H1 (cell line): Measurements from ENCODE around the gene KCNIP3. TPM values are rescaled to one million over a fixed set of nuclear protein-coding genes. Genes with fewer than 3 reads are reported as not detected.

ENCODE experiments used
- CTCF ChIA-PET: fragments of 300-600 bp; sonication (Branson Sonifier 250); formaldehyde crosslinking; loops from one replicate; lab custom pipeline; 2021; ENCODE audit not compliant: partially characterized antibody; lab: Charles Lee
- POLR2A ChIA-PET: fragments of 300-600 bp; sonication (Branson Sonifier 250); formaldehyde crosslinking; loops from one replicate; lab custom pipeline; 2021; ENCODE audit warnings: inconsistent platforms; ENCODE audit not compliant: partially characterized antibody; lab: Charles Lee
- DNase-seq, 2 experiments: peaks; one replicate each; pipeline versions ENCODE4 v3.0.0 to v3.0.0-alpha.2; 2010 to 2022; ENCODE audit warnings: low spot score in 2 of 2, low read depth in 1 of 2, mixed read lengths in 1 of 2
- FAIRE-seq: peaks from 2 replicates; lab custom pipeline; 2011; peaks lifted over from hg19 to GRCh38; lab: Jason Lieb, UNC
- H2AFZ ChIP-seq: 2 replicates; pipeline ENCODE4 v1.8.1; 2012; ENCODE audit warnings: low read length, inconsistent platforms
- H2AK5ac ChIP-seq: 2 replicates; pipeline ENCODE4 v1.6.1; 2013; ENCODE audit warnings: low read depth, low read length
- H2BK120ac ChIP-seq: replicated peaks from 2 replicates; pipeline ENCODE3; 2013; ENCODE audit warnings: low read depth, low read length, inconsistent platforms
- H2BK12ac ChIP-seq: 2 replicates; pipeline ENCODE4 v1.6.1; 2013; ENCODE audit warnings: low read depth, low read length
- H2BK15ac ChIP-seq: 2 replicates; pipeline ENCODE4 v1.6.1; 2013; ENCODE audit warnings: low read length
- H2BK20ac ChIP-seq: 2 replicates; pipeline ENCODE4 v1.6.1; 2013; ENCODE audit warnings: low read length
- H2BK5ac ChIP-seq: 2 replicates; pipeline ENCODE4 v1.6.1; 2013; ENCODE audit warnings: low read depth, low read length
- H3K14ac ChIP-seq: 2 replicates; pipeline ENCODE4 v1.6.1; 2013; ENCODE audit warnings: inconsistent platforms; ENCODE audit not compliant: insufficient read length
- H3K18ac ChIP-seq: 2 replicates; pipeline ENCODE4 v1.6.1; 2013; ENCODE audit warnings: low read length; ENCODE audit errors: extremely low read depth
- H3K23ac ChIP-seq: 2 replicates; pipeline ENCODE4 v1.6.1; 2013; ENCODE audit warnings: inconsistent platforms; ENCODE audit not compliant: insufficient read length
- H3K23me2 ChIP-seq: 2 replicates; pipeline ENCODE4 v1.6.1; 2013; ENCODE audit warnings: low read depth, low read length
- H3K27ac ChIP-seq: 2 replicates; pipeline ENCODE4 v1.6.1; 2011; ENCODE audit warnings: low read depth, low read length, inconsistent platforms
- H3K27me3 ChIP-seq, 4 experiments: replicated peaks in 1 of 4; 1 replicate in 1 of 4; 2 replicates in 3 of 4; pipeline versions ENCODE4 v1.6.1 to v1.8.1; 2011 to 2013; ENCODE audit warnings: low read length in 3 of 4, mild to moderate bottlenecking in 3 of 4, inconsistent platforms in 2 of 4, mixed read lengths in 2 of 4, moderate library complexity in 1 of 4; ENCODE audit not compliant: control insufficient read depth in 3 of 4, insufficient read depth in 3 of 4; ENCODE audit errors: extremely low read depth in 1 of 4
- H3K36me3 ChIP-seq, 4 experiments: 2 replicates each; pipeline versions ENCODE4 v1.6.1 to v1.8.1; 2011 to 2013; ENCODE audit warnings: mild to moderate bottlenecking in 4 of 4, low read length in 3 of 4, moderate library complexity in 2 of 4, control low read depth in 1 of 4, inconsistent platforms in 1 of 4; ENCODE audit not compliant: insufficient read depth in 4 of 4, control insufficient read depth in 2 of 4
- H3K4ac ChIP-seq: replicated peaks from 2 replicates; pipeline ENCODE3; 2013; ENCODE audit warnings: low read length, low read depth, mixed read lengths, inconsistent platforms; ENCODE audit not compliant: insufficient read length
- H3K4me1 ChIP-seq, 4 experiments: replicated peaks in 1 of 4; 1 replicate in 1 of 4; 2 replicates in 3 of 4; pipeline versions ENCODE4 v1.6.1 to v1.8.1; 2011 to 2013; ENCODE audit warnings: low read length in 3 of 4, inconsistent platforms in 2 of 4, mixed read lengths in 1 of 4; ENCODE audit not compliant: insufficient read depth in 4 of 4, control insufficient read depth in 3 of 4
- H3K4me2 ChIP-seq, 2 experiments: 2 replicates each; pipeline versions ENCODE4 v1.6.1 to v1.8.1; 2011 to 2013; ENCODE audit warnings: low read depth in 2 of 2, low read length in 2 of 2, control low read depth in 1 of 2, inconsistent platforms in 1 of 2, mild to moderate bottlenecking in 1 of 2; ENCODE audit not compliant: insufficient read depth in 1 of 2
- H3K4me3 ChIP-seq, 4 experiments: fragments of 200-600, 300-600 bp in 1 of 4; sonication (generic), shearing (Covaris generic), sonication (Bioruptor Twin) in 1 of 4; 2 replicates each; pipeline versions ENCODE4 v1.5.1 to v1.8.1; 2011 to 2016; ENCODE audit warnings: low read length in 4 of 4, low read depth in 3 of 4, control low read depth in 2 of 4, inconsistent platforms in 2 of 4, mild to moderate bottlenecking in 2 of 4, mixed read lengths in 1 of 4, moderate library complexity in 1 of 4; ENCODE audit not compliant: insufficient read depth in 2 of 4; ENCODE audit errors: extremely low read depth in 1 of 4
- H3K56ac ChIP-seq: replicated peaks from 2 replicates; pipeline ENCODE3; 2013; ENCODE audit warnings: low read depth, mild to moderate bottlenecking, mixed read lengths, low read length, inconsistent platforms; ENCODE audit not compliant: insufficient read length
- H3K79me1 ChIP-seq: 2 replicates; pipeline ENCODE4 v1.6.1; 2013; ENCODE audit warnings: low read depth, low read length, control low read depth
- H3K79me2 ChIP-seq, 2 experiments: 2 replicates each; pipeline versions ENCODE4 v1.6.1 to v1.8.1; 2012 to 2013; ENCODE audit warnings: low read length in 2 of 2, mild to moderate bottlenecking in 2 of 2, inconsistent platforms in 1 of 2; ENCODE audit not compliant: insufficient read depth in 2 of 2, control insufficient read depth in 1 of 2
- H3K9ac ChIP-seq, 4 experiments: replicated peaks in 1 of 4; 1 replicate in 1 of 4; 2 replicates in 3 of 4; pipeline versions ENCODE4 v1.6.1 to v1.8.1; 2011 to 2013; ENCODE audit warnings: low read depth in 3 of 4, low read length in 3 of 4, control low read depth in 2 of 4, mild to moderate bottlenecking in 2 of 4, moderate library complexity in 2 of 4, inconsistent platforms in 1 of 4; ENCODE audit errors: extremely low read depth in 1 of 4
- H3K9me3 ChIP-seq, 2 experiments: 2 replicates each; pipeline versions ENCODE4 v1.6.1 to v1.8.1; 2012 to 2013; ENCODE audit warnings: mild to moderate bottlenecking in 2 of 2, moderate library complexity in 2 of 2, control low read depth in 1 of 2, inconsistent platforms in 1 of 2, low read depth in 1 of 2, low read length in 1 of 2, mixed read lengths in 1 of 2; ENCODE audit not compliant: insufficient read depth in 2 of 2
- H4K20me1 ChIP-seq, 2 experiments: replicated peaks in 1 of 2; 2 replicates each; pipeline versions ENCODE3 to v1.8.1; 2011 to 2013; ENCODE audit warnings: inconsistent platforms in 2 of 2, low read length in 2 of 2, mild to moderate bottlenecking in 1 of 2; ENCODE audit not compliant: insufficient read depth in 2 of 2, control insufficient read depth in 1 of 2
- H4K5ac ChIP-seq: 2 replicates; pipeline ENCODE4 v1.6.1; 2013; ENCODE audit warnings: low read length, low read depth, mixed read lengths, inconsistent platforms; ENCODE audit not compliant: insufficient read length
- H4K8ac ChIP-seq: 2 replicates; pipeline ENCODE4 v1.8.0; 2013; ENCODE audit warnings: mild to moderate bottlenecking, moderate library complexity, low read length, inconsistent platforms; ENCODE audit not compliant: insufficient read depth; ENCODE audit errors: extremely low read depth
- H4K91ac ChIP-seq: replicated peaks from 2 replicates; pipeline ENCODE3; 2013; ENCODE audit warnings: low read length, mixed read lengths, inconsistent platforms; ENCODE audit not compliant: insufficient read length
- FOSL1 ChIP-seq: IDR thresholded peaks from 2 replicates; pipeline ENCODE4 v1.6.1; 2011; ENCODE audit warnings: mild to moderate bottlenecking, low read depth, low read length, moderate library complexity; ENCODE audit not compliant: insufficient read depth
- WGBS, 2 experiments: shearing (Covaris generic) in 1 of 2; methylation state at CpG; one replicate each; pipeline versions ENCODE4 v1.1.6 to v1.1.7; 2013 to 2015; ENCODE audit warnings: low lambda C conversion rate in 2 of 2, mixed read lengths in 2 of 2, inconsistent platforms in 1 of 2, low coverage in 1 of 2, missing lambda C conversion rate in 1 of 2; ENCODE audit not compliant: insufficient replicate concordance in 2 of 2, insufficient coverage in 1 of 2, insufficient read length in 1 of 2; ENCODE audit errors: extremely low coverage in 1 of 2, missing lambda C conversion rate in 1 of 2; 5-methylcytosine and 5-hydroxymethylcytosine counted together
- polyA plus RNA-seq, 7 experiments: library from polyadenylated mRNA; depleted of rRNA in 3 of 7; stranded (reverse) in 5 of 7; unstranded in 2 of 7; fragments of >200 nt in 5 of 7; fragments of 200-250 nt in 2 of 7; gene quantifications; 1 replicate in 5 of 7; 2 replicates in 1 of 7; 4 replicates in 1 of 7; pipeline versions ENCODE4 v1.2.1 to v1.2.3, GENCODE V29; 2011 to 2013; ENCODE audit warnings: missing spikeins in 2 of 7, mixed read lengths in 2 of 7
- total RNA-seq: library from RNA; stranded (reverse); fragmentation: NEBNext Ultra II Directional; extraction: Animal tissue kit (Norgen Biotek cat#: 25700); gene quantifications from 2 replicates; pipeline ENCODE4 v1.2.1, GENCODE V29; 2021

The KCNIP3 gene
- total and polyA plus RNA-seq, 2 of the 8 experiments (the other 6 are each of a cell fraction or from before 2014, with no cell fraction given) = 0.33 to 1.9 TPM

DNA sequence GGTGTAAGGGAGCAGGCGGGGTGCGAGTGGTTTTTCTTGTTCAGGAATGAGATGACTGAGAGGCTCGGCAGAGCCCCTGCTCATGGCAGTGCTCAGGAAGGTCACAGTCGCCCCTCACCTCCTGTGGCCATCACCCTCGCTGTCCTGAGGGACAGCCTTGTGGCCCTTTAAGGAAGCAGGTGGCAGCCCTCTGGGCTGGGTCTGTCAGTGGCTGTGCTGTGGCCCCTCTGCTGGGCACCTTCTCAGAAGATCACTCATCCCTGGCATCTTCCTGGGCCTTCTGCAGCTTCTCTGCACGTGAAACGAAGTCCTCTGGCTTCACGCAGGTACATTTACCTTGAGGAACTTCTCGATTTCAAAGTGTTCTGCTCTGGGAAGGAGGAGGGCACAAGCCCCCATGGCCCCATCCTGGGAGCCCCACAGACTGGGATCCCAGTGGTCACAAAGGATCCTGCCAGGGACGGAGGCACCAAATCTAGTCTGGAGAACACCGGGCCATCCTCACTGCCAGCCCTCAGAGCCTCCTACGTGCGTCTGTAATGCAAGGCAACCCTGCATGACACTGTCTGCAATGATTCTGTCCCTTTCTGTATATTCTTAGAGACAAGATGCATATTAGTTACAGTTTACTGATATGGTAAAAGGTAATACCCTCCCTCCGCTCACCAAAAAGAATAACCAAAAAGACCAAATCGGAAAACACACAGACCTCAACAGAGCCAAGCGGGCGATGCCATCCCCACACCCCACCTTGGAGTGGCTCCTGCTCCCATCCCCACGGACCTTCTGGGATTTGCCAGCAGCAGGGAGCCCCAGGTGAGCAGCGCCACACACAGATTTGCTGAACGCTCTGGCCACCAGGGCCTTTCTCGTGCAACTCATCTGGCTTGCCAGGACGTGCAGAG, 79.4 kb downstream of the KCNIP3 start:
- ChIA-PET POLR2A (no interaction called here), CTCF (interaction anchor here (1.2 kb wide), 1 partner anchor 13 kb away, joined by 5 read pairs; no protein-coding TSS in a partner anchor)
- H4K5ac ChIP-seq = no peak overlapping the region
- no peak overlapping the region for H2BK5ac ChIP-seq
- H3K36me3 ChIP-seq = no peaks in the 10 kb centered on the region
- no peaks in the 10 kb centered on the region for H3K79me1 ChIP-seq
- H3K23ac ChIP-seq = no peak overlapping the region
- H2BK20ac ChIP-seq = no peak overlapping the region
- H2AK5ac ChIP-seq = no peak overlapping the region
- no peak overlapping the region for H3K14ac ChIP-seq
- no peaks in the 10 kb centered on the region for H4K20me1 ChIP-seq
- no peak overlapping the region for H2BK120ac ChIP-seq
- H2AFZ ChIP-seq = no peak overlapping the region
- no peak overlapping the region for H3K4me3 ChIP-seq
- no peak overlapping the region for H3K56ac ChIP-seq
- H3K18ac ChIP-seq = no peak overlapping the region
- 78% methylated on average over 21 of the region's 22 CpGs; no CpG with 5 or more reads in 1 of the 2 experiments for WGBS, 2 experiments
- H3K4ac ChIP-seq = no peak overlapping the region
- H3K23me2 ChIP-seq = no peaks in the 10 kb centered on the region
- no peak overlapping the region for H4K8ac ChIP-seq
- FAIRE-seq = no peak
- H2BK12ac ChIP-seq = no peak overlapping the region
- H3K4me2 ChIP-seq = no peak overlapping the region
- no peak for DNase-seq
- peaks cover 0 to 6% (median 0%) of the 10 kb centered on the region in 4 experiments; a peak in 1 of 7 replicates for H3K4me1 ChIP-seq
- no peak overlapping the region for H2BK15ac ChIP-seq
- H4K91ac ChIP-seq = no peak overlapping the region
- H3K27ac ChIP-seq = no peak overlapping the region
- H3K79me2 ChIP-seq = no peaks in the 10 kb centered on the region
- no peak overlapping the region for H3K9ac ChIP-seq
- TF ChIP-seq FOSL1 = no peak
- TF ChIP-seq, all 59 proteins: peak for 0
- peaks cover 58 to 90% of the 10 kb centered on the region in 2 experiments for H3K9me3 ChIP-seq
- H3K27me3 ChIP-seq = no peaks in the 10 kb centered on the region
